Activated naive CD4-positive, alpha-beta T cell treated with anti-CD3 and anti-CD28 coated beads, Interleukin-2, amount 10 ng/mL, durations not matched to agents 7 days and 5 days (primary cell): ENCODE results near the gene RORB.

Experiments used
- CTCF ChIA-PET: fragments of 350-600 bp; sonication (Branson Sonifier 250); formaldehyde crosslinking; loops from one replicate; lab custom pipeline; 2021; ENCODE audit warnings: antibody characterized with exemption; lab: Charles Lee
- DNase-seq: peaks from one replicate; pipeline ENCODE4 v3.0.0-alpha.2; 2020
- H3K27ac Mint-ChIP-seq: one replicate; pipeline ENCODE4 v1.8.0; 2021; ENCODE audit warnings: mild to moderate bottlenecking, moderate library complexity, mixed read lengths
- H3K27me3 Mint-ChIP-seq: one replicate; pipeline ENCODE4 v1.8.0; 2021; ENCODE audit warnings: mild to moderate bottlenecking, mixed read lengths
- H3K36me3 Mint-ChIP-seq: one replicate; pipeline ENCODE4 v1.8.0; 2021; ENCODE audit warnings: mixed read lengths
- H3K4me1 Mint-ChIP-seq: one replicate; pipeline ENCODE4 v1.8.0; 2021; ENCODE audit warnings: mixed read lengths
- H3K4me3 Mint-ChIP-seq: one replicate; pipeline ENCODE4 v1.8.0; 2021; ENCODE audit warnings: mild to moderate bottlenecking, moderate library complexity, mixed read lengths
- H3K9me3 Mint-ChIP-seq: one replicate; pipeline ENCODE4 v1.8.0; 2021; ENCODE audit warnings: mixed read lengths

Gene RORB

DNA sequence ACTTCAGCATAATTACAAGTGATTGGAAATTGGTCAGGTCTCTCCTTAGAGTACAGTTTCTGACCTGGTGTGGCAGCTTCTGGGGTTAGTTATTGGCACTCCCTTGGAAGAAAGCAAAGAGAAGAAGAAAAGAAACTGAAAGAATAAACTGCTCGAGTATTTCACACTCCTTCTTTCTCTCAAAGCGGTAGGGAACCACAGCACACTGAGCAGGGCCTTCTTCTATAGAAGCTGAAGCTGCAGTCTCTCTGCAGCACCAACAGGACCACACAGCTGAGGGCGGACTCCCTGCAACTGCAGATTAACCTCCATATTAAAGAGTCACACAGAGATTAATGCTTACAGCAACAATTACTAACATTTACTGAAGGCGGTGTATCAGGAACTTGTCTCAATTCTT, 238.6 kb downstream of the RORB start:
- Mint-ChIP-seq H3K36me3 (no peaks in the 10 kb centered on the region), H3K4me1 (peaks cover 3% of the 10 kb centered on the region), H3K9me3 (no peaks in the 10 kb centered on the region), H3K27me3 (no peaks in the 10 kb centered on the region), H3K4me3 (no peak overlapping the region), H3K27ac (no peak overlapping the region)
- no peak for DNase-seq
- CTCF ChIA-PET: no interaction called here

DNA sequence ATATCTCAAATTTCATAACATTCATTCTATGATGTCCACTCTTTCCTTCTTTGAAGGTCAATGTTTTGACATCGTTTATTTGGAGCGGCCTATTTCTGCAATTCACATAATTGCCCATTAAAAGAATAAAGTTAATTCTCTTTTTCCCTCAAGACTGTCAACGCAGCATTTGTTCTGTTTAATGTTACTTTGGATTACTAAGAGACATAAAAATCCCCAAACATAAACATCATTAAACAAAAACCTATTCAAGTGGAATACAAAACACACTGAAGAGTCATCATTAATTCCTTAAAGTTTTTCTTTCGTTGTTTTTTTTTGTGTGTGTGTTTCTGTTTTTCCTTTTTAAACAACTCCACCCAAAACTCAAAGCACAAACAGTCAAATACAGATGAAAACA, 239.5 kb downstream of the RORB start:
- Mint-ChIP-seq H3K4me1 (peaks cover 3% of the 10 kb centered on the region), H3K4me3 (no peak overlapping the region), H3K9me3 (no peaks in the 10 kb centered on the region), H3K36me3 (no peaks in the 10 kb centered on the region), H3K27me3 (peaks cover 4% of the 10 kb centered on the region), H3K27ac (no peak overlapping the region)
- CTCF ChIA-PET: no interaction called here
- no peak for DNase-seq

DNA sequence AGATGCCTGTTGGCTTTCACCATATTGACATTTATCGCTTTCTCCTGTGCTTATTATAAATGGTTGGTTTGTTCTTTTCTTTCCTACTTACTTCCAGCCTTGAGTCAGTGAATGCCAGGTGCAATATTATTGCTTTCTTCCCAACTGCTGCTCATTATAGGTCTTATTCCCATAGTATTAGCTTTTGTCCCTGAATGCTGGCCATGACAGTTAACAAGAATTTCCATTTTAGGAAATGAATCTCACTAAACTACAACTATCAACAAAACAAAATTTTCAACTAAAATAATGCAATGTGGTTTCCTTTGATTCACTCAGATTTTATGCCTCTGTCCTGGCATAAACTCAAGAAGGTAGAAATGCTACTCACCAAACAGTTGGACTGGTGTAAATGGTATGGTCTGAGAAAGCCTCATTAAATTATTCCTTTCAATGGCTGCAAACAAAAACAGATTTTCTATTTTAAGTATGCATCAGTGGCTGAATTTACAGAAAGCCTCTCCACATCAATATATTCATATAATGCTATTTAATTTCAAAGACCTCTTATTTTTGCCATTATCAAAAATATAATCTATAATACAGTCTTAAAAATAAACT, 245.2 kb downstream of the RORB start:
- H3K4me3 Mint-ChIP-seq: no peak overlapping the region
- H3K9me3 Mint-ChIP-seq: no peaks in the 10 kb centered on the region
- DNase-seq: no peak
- H3K36me3 Mint-ChIP-seq: no peaks in the 10 kb centered on the region
- no peak overlapping the region for H3K27ac Mint-ChIP-seq
- CTCF ChIA-PET: interaction anchor here (0.6 to 1.3 kb wide), 4 partner anchors 25 to 172 kb away, joined by 3 read pairs; no protein-coding TSS in a partner anchor
- no peaks in the 10 kb centered on the region for H3K4me1 Mint-ChIP-seq
- peaks cover 7% of the 10 kb centered on the region for H3K27me3 Mint-ChIP-seq
